ENCODE results near the gene DHCR24. TPM values are rescaled to one million over a fixed set of nuclear protein-coding genes. Genes with fewer than 3 reads are reported as not detected.

DHCR24 gene
- total RNA-seq, 3 donors from 2014 or later = 101 to 271 (median 197) TPM

- Histone ChIP-seq H3K36me3 (ENCODE audit: low read depth) (no peaks in the 10 kb centered on the region), H3K4me1 (ENCODE audit: low read depth) (no peaks in the 10 kb centered on the region), H3K9me3 (no peaks in the 10 kb centered on the region), H3K4me3 (no peak overlapping the region)
- intact Hi-C loops (cut with DNase I, micrococcal nuclease) = no loop called here
- DNase-seq (no peak), ATAC-seq (no peak)
- no peak for TF ChIP-seq CTCF (IDR thresholded peaks at IDR 0.05)
Measured at GRCh38 chr1:54929700-54930099, 42.7 kb upstream of the DHCR24 start.

GRCh38 chr1:54928327-54928726, 41.3 kb upstream of the DHCR24 start:
- no peak overlapping the region for H3K4me3 ChIP-seq
- no peak for ATAC-seq
- intact Hi-C loops (cut with DNase I, micrococcal nuclease) = no loop called here
- no peaks in the 10 kb centered on the region for H3K9me3 ChIP-seq
- no peaks in the 10 kb centered on the region for H3K36me3 ChIP-seq (ENCODE audit: low read depth)
- TF ChIP-seq CTCF (IDR thresholded peaks at IDR 0.05) = no peak
- H3K4me1 ChIP-seq (ENCODE audit: low read depth) = no peaks in the 10 kb centered on the region
- DNase-seq = no peak

GRCh38 chr1:54927472-54928240, 40.7 kb upstream of the DHCR24 start:
- Histone ChIP-seq H3K36me3 (ENCODE audit: low read depth) (no peaks in the 10 kb centered on the region), H3K4me3 (no peak overlapping the region), H3K9me3 (no peaks in the 10 kb centered on the region), H3K4me1 (ENCODE audit: low read depth) (no peaks in the 10 kb centered on the region)
- ATAC-seq (no peak), DNase-seq (no peak)
- TF ChIP-seq CTCF (IDR thresholded peaks at IDR 0.05) = no peak
- intact Hi-C loops (cut with DNase I, micrococcal nuclease) = no loop called here

GRCh38 chr1:54926970-54927369, 40.0 kb upstream of the DHCR24 start:
- intact Hi-C loops (cut with DNase I, micrococcal nuclease) = no loop called here
- Histone ChIP-seq H3K4me1 (ENCODE audit: low read depth) (no peaks in the 10 kb centered on the region), H3K36me3 (ENCODE audit: low read depth) (no peaks in the 10 kb centered on the region), H3K4me3 (no peak overlapping the region), H3K9me3 (no peaks in the 10 kb centered on the region)
- no peak for TF ChIP-seq CTCF (IDR thresholded peaks at IDR 0.05)
- ATAC-seq (no peak), DNase-seq (no peak)

GRCh38 chr1:54922921-54923421, 36.0 kb upstream of the DHCR24 start:
- no peak for DNase-seq
- H3K9me3 ChIP-seq = no peaks in the 10 kb centered on the region
- intact Hi-C loops (cut with DNase I, micrococcal nuclease) = no loop called here
- no peak for TF ChIP-seq CTCF (IDR thresholded peaks at IDR 0.05)
- H3K4me1 ChIP-seq (ENCODE audit: low read depth) = no peaks in the 10 kb centered on the region
- no peak for ATAC-seq
- no peak overlapping the region for H3K4me3 ChIP-seq
- no peaks in the 10 kb centered on the region for H3K36me3 ChIP-seq (ENCODE audit: low read depth)
